Activated CD4-positive, alpha-beta T cell treated with anti-CD3 and anti-CD28 coated beads, Interleukin-2, Interleukin-4, amounts not matched to agents 100 ng/mL and 50 ng/mL, durations not matched to agents 16 hours and 8 hours (primary cell): ENCODE data around the gene CNPY4.

ENCODE experiments used
- DNase-seq: peaks from one replicate; pipeline ENCODE4 v3.0.0-alpha.2; 2020; ENCODE audit warnings: low spot score

Gene CNPY4, protein sequence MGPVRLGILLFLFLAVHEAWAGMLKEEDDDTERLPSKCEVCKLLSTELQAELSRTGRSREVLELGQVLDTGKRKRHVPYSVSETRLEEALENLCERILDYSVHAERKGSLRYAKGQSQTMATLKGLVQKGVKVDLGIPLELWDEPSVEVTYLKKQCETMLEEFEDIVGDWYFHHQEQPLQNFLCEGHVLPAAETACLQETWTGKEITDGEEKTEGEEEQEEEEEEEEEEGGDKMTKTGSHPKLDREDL

GRCh38 chr7:100119072-100119969 is at the start of gene CNPY4, which contains the start of gene TAF6:
Gene CNPY4, plus strand, starts transcription at chr7:100119634. Its CDS starts 111 bp downstream, at chr7:100119745.
Gene TAF6, minus strand, starts transcription at chr7:100119358. Its CDS starts 5,149 bp downstream, at chr7:100114209.
- DNase-seq, result peak; percentile 95

DNA sequence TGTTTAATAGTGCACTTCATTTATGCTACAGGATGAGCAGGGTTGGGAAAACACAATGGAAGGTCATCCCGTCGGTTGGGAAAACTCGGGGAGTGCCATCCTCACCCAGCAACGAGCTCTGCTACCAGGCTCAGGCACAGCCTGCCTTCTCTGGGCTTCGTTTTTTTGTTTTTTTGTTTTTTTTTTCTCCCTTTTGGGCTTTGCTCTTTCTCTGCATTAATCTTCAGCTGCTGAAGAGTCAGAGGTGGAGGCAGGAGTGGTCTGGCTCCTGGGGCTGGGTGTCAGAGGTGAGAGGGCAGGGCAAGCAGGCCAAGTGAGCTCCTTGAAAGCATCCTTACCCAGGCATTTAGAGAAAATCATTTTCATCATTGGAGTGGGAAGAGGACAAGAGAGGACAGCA is 49.4 kb upstream of the CNPY4 start:
- DNase-seq, result no peak

GRCh38 chr7:100071018-100071723 is 48.3 kb upstream of the CNPY4 start:
- DNase-seq, result no peak

- DNase-seq, result no peak
Measured at GRCh38 chr7:100072462-100072861, 47.0 kb upstream of the CNPY4 start.

GRCh38 chr7:100074841-100075240 is 44.6 kb upstream of the CNPY4 start:
- no peak for DNase-seq

GRCh38 chr7:100075418-100075817 is 44.0 kb upstream of the CNPY4 start:
- no peak for DNase-seq

DNA sequence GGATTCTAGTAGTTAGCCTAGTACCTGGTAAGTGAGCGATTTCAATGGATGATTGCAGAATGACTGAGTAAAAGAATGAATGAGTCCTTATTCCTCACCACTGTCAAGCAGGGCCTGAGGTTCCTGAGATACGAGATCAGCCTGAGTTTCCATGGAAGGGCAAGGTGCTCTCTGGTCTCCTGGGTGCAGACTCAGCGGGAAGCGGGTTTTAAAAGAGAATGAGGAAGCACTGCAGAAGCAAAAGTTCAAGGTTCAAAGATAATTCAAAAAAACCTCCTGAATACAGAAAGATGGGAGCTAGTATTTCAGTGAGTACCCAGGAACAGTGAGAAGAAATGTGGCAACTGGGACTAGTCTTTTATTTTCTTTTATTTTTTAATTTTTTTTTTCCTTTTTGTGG is 42.2 kb upstream of the CNPY4 start:
- no peak for DNase-seq

- DNase-seq, result no peak
Measured at GRCh38 chr7:100079024-100079560, 40.3 kb upstream of the CNPY4 start.

DNA sequence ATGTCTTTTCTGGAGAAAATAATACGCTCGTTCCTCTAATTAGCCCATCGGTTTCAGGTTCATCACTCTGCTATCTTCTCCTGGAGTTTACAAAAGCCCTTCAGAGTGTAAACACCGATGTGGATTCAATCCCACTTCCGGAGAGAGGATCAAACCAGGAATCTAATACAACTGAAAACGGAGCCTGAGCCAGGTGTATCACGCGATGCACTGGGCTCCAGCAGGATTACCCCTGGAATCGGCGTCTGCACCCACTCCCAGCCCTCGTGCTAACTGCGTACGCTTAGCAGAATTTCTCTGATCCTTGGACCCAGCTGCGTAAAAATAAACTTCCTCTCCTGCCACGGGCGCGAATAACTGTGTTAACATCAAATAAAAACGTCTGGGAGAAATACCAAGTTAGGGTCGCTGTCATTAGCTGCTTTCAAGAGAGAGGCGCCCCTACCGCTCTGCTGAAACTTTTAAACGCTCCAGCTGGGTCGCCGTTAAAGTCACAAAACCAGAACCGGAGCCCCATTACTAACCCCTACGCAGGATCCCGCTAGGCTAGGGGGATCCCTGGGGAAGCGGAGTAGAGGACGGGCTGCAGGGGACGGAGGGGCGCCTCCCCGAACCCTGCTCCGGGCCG is 38.4 kb upstream of the CNPY4 start:
- no peak for DNase-seq

DNA sequence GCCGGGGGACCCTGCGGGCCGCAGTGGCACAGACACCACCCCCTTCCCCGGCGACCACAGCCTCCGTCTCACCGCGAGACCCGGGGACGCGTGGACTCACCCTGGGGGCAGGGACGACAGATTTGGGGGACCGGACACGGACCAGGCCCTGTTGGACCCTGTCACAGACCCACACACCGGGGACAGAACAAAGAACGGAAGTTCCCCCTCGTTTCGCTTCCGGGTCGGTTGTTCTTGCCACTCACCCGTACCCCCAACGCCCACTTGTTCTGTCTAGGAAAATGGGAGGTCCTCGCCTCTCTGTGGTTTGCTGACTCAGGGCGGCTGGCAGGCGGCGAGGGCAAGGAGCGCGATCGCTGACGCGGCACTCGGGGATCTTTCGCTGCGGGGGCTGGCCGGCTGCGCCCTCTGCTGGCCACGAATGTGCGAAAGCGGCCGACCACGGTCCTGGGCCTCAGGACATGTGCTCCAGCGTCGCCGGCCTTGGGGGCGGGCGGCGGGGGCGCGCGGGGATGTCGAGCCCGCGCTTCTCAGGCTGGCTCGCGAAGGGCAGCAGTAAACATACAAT is 37.8 kb upstream of the CNPY4 start, which contains the start of gene ZNF3:
Gene ZNF3, minus strand, starts transcription at position 189 of the 568 bp plus-strand sequence. CDS start 4,366 bp downstream, outside the sequence.
- peak; percentile 99 for DNase-seq

GRCh38 chr7:100082978-100083377 is 36.5 kb upstream of the CNPY4 start:
- DNase-seq, result no peak

DNA sequence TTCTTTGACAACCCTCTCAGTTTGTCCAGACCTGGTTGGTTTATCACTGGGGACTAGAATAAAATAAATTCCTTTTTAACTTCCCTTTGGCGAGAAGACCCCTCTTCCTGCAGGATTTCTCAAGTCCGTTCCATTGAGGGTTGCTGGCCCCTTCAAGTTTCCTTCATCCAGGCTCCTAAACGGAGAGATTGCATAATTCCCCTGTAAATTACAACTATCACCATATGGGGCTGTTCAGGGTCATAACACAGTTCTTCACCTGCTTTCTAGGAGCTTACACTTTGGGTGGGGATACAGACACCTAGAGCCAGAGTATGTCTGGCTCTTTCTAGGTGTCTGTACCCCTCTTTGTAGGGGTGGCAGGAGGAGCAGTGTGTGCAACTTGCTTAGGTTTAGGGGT is 33.9 kb upstream of the CNPY4 start:
- no peak for DNase-seq

- DNase-seq, result no peak
Measured at GRCh38 chr7:100087055-100087750, 32.2 kb upstream of the CNPY4 start.

DNA sequence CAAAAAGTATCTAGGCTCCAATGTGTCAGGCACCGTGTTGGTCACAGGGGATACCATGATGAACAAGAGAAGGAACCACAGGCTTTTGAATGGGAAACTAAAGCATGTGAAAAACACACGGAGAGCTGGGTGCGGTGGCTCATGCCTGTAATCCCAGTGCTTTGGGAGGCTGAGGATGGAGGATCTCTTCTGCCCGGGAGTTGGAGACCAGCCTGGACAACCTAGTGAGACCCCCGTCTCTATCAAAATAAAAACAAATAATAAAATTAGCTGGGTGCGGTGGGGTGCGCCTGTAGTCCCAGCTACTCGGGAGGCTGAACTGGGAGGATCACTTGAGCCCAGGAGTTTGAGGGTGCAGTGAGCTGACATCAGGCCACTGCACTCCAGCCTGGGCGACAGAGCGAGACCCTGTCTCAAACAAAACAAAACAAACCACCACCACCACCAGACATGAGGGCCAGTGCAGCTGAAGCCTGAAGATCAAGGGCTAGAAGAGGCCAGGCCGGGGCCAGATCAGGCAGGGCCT is 31.3 kb upstream of the CNPY4 start:
- no peak for DNase-seq

GRCh38 chr7:100088621-100089457 is 30.6 kb upstream of the CNPY4 start, which contains the start of gene COPS6:
Gene COPS6, plus strand, starts transcription at chr7:100088969. Its CDS starts 22 bp downstream, at chr7:100088991.
- DNase-seq, result peak; percentile 82

- no peak for DNase-seq
Measured at GRCh38 chr7:100089458-100090196, 29.8 kb upstream of the CNPY4 start.

DNA sequence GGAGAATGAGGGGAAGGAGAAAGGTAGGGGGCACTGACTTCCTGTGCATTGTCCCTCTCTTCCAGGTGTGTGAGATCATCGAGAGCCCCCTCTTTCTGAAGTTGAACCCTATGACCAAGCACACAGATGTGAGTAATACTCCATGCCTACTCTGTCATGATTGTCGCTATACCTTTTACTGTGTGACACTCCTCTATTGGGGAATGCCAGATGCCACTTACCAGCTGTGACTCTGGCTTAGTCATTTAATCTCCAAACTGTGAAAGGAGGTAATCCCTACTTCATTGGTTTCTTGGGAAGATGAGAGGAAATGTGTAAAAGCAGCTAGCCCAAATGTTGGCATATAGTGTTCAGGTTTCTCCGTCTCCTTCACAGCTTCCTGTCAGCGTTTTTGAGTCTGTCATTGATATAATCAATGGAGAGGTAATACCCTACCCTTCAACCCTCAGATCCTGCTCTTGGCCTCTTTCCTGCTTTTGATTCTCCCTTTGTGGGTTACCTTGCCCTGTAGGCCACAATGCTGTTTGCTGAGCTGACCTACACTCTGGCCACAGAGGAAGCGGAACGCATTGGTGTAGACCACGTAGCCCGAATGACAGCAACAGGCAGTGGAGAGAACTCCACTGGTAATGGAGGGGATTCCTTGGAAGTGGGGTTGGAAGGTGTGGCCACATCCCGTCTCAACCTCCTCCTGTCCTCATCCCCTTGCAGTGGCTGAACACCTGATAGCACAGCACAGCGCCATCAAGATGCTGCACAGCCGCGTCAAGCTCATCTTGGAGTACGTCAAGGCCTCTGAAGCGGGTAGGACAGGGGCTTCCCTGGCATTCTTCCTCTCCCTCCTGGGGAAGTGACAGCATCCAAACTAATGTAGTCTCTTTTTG is 28.7 kb upstream of the CNPY4 start:
- DNase-seq, result no peak
